GM12873 (cell line): Measurements from ENCODE around the gene FLCN.

Experiments
- CTCF ChIP-seq: IDR thresholded peaks from 2 replicates; pipeline ENCODE4 v1.5.1; 2012; ENCODE audit warnings: low read depth, mild to moderate bottlenecking, moderate library complexity, low read length, control low read depth; ENCODE audit not compliant: insufficient read depth; ENCODE audit errors: missing control alignments

Gene FLCN

DNA sequence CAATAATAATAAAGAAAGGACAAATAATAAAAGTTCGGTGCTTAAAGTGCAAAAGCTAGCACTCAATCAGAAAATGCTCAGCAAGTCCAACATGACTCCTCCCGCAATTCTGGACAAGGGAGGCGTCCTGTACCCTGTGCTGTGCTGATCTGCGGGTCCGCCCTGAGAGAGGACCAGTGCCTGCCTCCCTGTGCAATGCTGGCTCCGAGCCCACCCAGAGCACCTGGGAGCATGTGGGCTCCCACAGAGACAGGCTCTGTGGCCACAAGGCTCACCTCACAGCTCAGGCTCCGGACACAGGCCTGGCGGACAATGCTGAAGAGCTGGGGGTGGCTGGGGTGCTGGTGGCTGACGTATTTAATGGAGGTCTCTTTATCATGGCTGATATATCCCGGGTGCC lies 11.1 kb downstream of the FLCN start:
- no peak for TF ChIP-seq CTCF

GRCh38 chr17:17224137-17224536 lies 12.8 kb downstream of the FLCN start:
- no peak for TF ChIP-seq CTCF

DNA sequence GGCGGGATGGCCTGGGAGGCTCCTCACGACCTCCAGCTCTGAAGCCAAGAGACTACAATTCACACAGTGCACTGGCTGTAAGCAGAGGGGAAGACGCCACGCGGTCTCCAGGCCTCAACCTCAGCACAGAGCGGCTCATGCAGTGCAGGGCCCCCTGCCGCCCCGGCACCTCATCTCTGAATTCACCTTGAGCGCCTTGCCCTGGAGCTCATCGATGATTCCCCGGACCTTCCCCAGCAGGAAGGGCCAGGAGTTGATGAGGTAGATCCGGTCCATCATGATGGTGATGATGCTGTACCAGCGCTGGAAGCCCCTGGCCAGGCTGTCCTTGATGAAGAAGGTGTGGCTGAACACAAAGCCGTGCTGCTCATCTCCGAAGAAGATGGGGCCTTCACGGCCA lies 13.2 kb downstream of the FLCN start:
- no peak for TF ChIP-seq CTCF

- TF ChIP-seq CTCF: no peak
These were observed 15.6 kb downstream of the FLCN start for GRCh38 chr17:17221329-17221728.

DNA sequence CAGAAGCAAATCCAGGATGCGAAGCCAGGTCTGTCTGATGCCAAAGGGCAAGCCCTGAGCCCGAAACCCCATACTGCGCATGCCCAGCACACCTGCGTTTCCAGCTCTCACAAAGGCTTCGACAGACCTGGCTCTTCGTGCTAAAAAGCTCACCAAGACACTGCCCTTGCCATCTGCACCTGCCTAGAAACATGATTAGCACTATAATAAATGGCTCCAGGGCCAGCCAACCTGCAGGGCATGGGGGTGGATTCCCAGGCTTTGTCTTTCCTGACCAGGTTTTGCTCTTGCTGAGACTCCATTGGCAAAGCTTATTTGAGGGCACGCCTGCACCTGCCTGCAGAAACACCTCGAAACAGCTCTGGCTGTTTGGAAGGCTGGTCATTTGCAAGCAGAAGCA lies 16.4 kb downstream of the FLCN start:
- no peak for TF ChIP-seq CTCF

DNA sequence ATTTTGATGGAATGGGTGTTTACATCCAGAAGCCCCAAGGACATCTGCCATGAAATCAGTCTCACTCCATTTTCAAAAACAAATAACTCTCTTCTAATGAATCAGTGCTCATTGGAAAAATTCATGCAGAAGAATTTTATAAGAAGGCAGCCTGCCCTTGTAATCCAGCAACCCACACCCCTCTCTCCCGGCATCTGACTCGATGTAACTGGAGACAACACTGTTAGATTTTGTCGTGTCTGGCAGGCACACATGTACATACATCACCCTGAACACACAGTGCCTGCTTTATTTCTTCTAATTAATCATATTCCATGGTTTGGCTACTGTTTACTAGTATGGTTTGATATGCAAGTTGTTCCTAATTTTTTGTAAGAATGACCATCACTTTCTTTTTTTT lies 19.0 kb downstream of the FLCN start:
- no peak for TF ChIP-seq CTCF

GRCh38 chr17:17216776-17217175 lies 20.2 kb downstream of the FLCN start:
- peak; percentile 12 for TF ChIP-seq CTCF

- no peak for TF ChIP-seq CTCF
These were observed 20.7 kb downstream of the FLCN start for GRCh38 chr17:17216236-17216635.
